AG10803 (cell line): Measurements from ENCODE around the gene WDR62.

ENCODE experiments used
- DNase-seq: peaks from one replicate; pipeline ENCODE4 v3.0.0; 2010; ENCODE audit warnings: low read depth
- H3K4me3 ChIP-seq: 2 replicates; pipeline ENCODE4 v1.5.1; 2011; ENCODE audit warnings: mild to moderate bottlenecking, low read length, control low read depth
- CTCF ChIP-seq: conservative IDR thresholded peaks from 2 replicates; pipeline ENCODE4 v1.5.1; 2011; ENCODE audit warnings: mild to moderate bottlenecking, low read length, control low read depth, inconsistent platforms

The WDR62 gene

GRCh38 chr19:36054733-36055686 lies at the start of gene WDR62:
WDR62 (plus strand) TSS chr19:36054897; CDS start chr19:36054972, 75 bp downstream.
- TF ChIP-seq CTCF = no peak
- peak within 1 kb of the TSS; percentile 85 for H3K4me3 ChIP-seq
- peak; percentile 88 for DNase-seq

GRCh38 chr19:36006955-36007354 lies 47.7 kb upstream of the WDR62 start:
- TF ChIP-seq CTCF = no peak
- DNase-seq = no peak
- no peak overlapping the region for H3K4me3 ChIP-seq

GRCh38 chr19:36008336-36008978 lies 46.2 kb upstream of the WDR62 start, which contains the start of gene SYNE4:
SYNE4 (minus strand) TSS chr19:36008813; CDS start chr19:36008681, 132 bp downstream.
- DNase-seq = no peak
- peak within 1 kb of the TSS; percentile 57 for H3K4me3 ChIP-seq
- no peak for TF ChIP-seq CTCF

- no peak for TF ChIP-seq CTCF
- peak; percentile 51 for DNase-seq
- H3K4me3 ChIP-seq = peak overlapping the region; percentile 57
These were observed 45.5 kb upstream of the WDR62 start for GRCh38 chr19:36009220-36009619.

- H3K4me3 ChIP-seq = peak overlapping the region; percentile 57
- no peak for TF ChIP-seq CTCF
- no peak for DNase-seq
These were observed 44.9 kb upstream of the WDR62 start for GRCh38 chr19:36009633-36010379.

GRCh38 chr19:36010402-36010801 lies 44.3 kb upstream of the WDR62 start:
- no peak for TF ChIP-seq CTCF
- no peak for DNase-seq
- H3K4me3 ChIP-seq = no peak overlapping the region
